Liver (tissue), 10 donors: ENCODE measurements around the gene STK33. TPM values are rescaled to one million over a fixed set of nuclear protein-coding genes. Genes with fewer than 3 reads are reported as not detected.

Experiments
- DNase-seq: peaks from one replicate; pipeline ENCODE4 v3.0.0-alpha.2; 2017; ENCODE audit warnings: low spot score
- H3K27ac ChIP-seq, 2 donors: one replicate each; pipeline ENCODE4 v1.7.0; 2013; ENCODE audit warnings: inconsistent platforms in 2 of 2, low read length in 2 of 2, control low read depth in 1 of 2, low read depth in 1 of 2, mild to moderate bottlenecking in 1 of 2
- H3K27me3 ChIP-seq, 4 donors: one replicate each; pipeline versions ENCODE4 v1.6.1 to v1.7.0; 2013; ENCODE audit warnings: low read length in 3 of 4, inconsistent platforms in 1 of 4, mild to moderate bottlenecking in 1 of 4, moderate library complexity in 1 of 4; ENCODE audit not compliant: control insufficient read depth in 4 of 4, insufficient read depth in 4 of 4
- H3K36me3 ChIP-seq, 4 donors: one replicate each; pipeline versions ENCODE4 v1.6.1 to v1.7.0; 2013; ENCODE audit warnings: low read length in 3 of 4, mild to moderate bottlenecking in 3 of 4, low read depth in 1 of 4, moderate library complexity in 1 of 4; ENCODE audit not compliant: control insufficient read depth in 4 of 4, insufficient read depth in 3 of 4
- H3K4me1 ChIP-seq, 4 donors: one replicate each; pipeline versions ENCODE4 v1.6.1 to v1.7.0; 2013; ENCODE audit warnings: low read length in 3 of 4, mild to moderate bottlenecking in 3 of 4, moderate library complexity in 1 of 4; ENCODE audit not compliant: control insufficient read depth in 4 of 4, insufficient read depth in 4 of 4
- H3K4me3 ChIP-seq, 3 donors: one replicate each; pipeline versions ENCODE4 v1.6.1 to v1.7.0; 2013; ENCODE audit warnings: low read length in 3 of 3, control low read depth in 1 of 3, low read depth in 1 of 3, mild to moderate bottlenecking in 1 of 3
- H3K9ac ChIP-seq, 2 donors: one replicate each; pipeline ENCODE4 v1.7.0; 2013; ENCODE audit warnings: low read length in 2 of 2, mild to moderate bottlenecking in 2 of 2, moderate library complexity in 2 of 2, control low read depth in 1 of 2, low read depth in 1 of 2
- H3K9me3 ChIP-seq, 4 donors: one replicate each; pipeline versions ENCODE4 v1.6.1 to v1.7.0; 2013; ENCODE audit warnings: low read length in 3 of 4; ENCODE audit not compliant: control insufficient read depth in 4 of 4
- MAX ChIP-seq: IDR thresholded peaks from 2 replicates; pipeline ENCODE4 v1.6.1; 2016; ENCODE audit warnings: antibody characterized with exemption
- WGBS: extraction: QIAGEN DNeasy Blood & Tissue Kit; methylation state at CpG from one replicate; pipeline ENCODE4 v1.1.7; 2013; 5-methylcytosine and 5-hydroxymethylcytosine counted together
- polyA plus RNA-seq, 2 donors: library from polyadenylated mRNA; stranded (reverse) in 1 of 2; unstranded in 1 of 2; fragments of 200-250 nt in 1 of 2; fragments of >200 nt in 1 of 2; fragmentation: Nextera tagmentation in 1 of 2; extraction: Ambion mirVana in 1 of 2; gene quantifications; one replicate each; pipeline versions ENCODE4 v1.2.1 to v1.2.3, GENCODE V29; 2013 to 2015
- small RNA-seq: library from RNA; depleted of rRNA; stranded (forward); fragments of <200 nt; gene quantifications from one replicate; pipeline ENCODE3, GENCODE V24; 2014
- total RNA-seq, 2 donors: library from RNA; depleted of rRNA; stranded (reverse); fragments of >200 nt; gene quantifications; one replicate each; pipeline ENCODE4 v1.2.3, GENCODE V29; 2014
- donor health status: healthy.
- donor health status: healthy.
- donor health status: healthy.
- donor health status: healthy.
- donor health status: healthy.

Gene STK33
- total and polyA plus RNA-seq, 4 donors, result 0.09 to 1.1 (median 0.52) TPM

- Histone ChIP-seq H3K27me3 (peaks cover 0 to 3% (median 1%) of the 10 kb centered on the region in 4 donors), H3K4me1 (no peaks in the 10 kb centered on the region), H3K9ac (no peak overlapping the region), H3K9me3 (no peaks in the 10 kb centered on the region), H3K36me3 (no peaks in the 10 kb centered on the region), H3K4me3 (no peak overlapping the region), H3K27ac (no peak overlapping the region)
- 87% methylated on average over 5 of the region's 5 CpGs for WGBS
- DNase-seq, result no peak
- TF ChIP-seq MAX, result no peak
These were observed 252.0 kb downstream of the STK33 start for GRCh38 chr11:8341996-8342395.

Small RNA genes lying within 50 kb of the gene (small RNA-seq; reads per million reads assigned to genes)
- gene RF00601, result not detected

Other genes starting within 250 kb of the STK33 start
- 10 to 100 TPM in 1 of 2 donors, 1 to 10 TPM in 1; 3.2 to 14.3 TPM for gene TRIM66, start 88.4 kb upstream of the STK33 start, total RNA-seq
- gene TRIM66, start 88.4 kb upstream of the STK33 start, polyA plus RNA-seq, result 1 to 10 TPM; 1.6 to 1.8 TPM
- gene RPL27A, start 88.6 kb upstream of the STK33 start, total RNA-seq, result 100 to 1,000 TPM; 178 to 693 TPM
- gene RPL27A, start 88.6 kb upstream of the STK33 start, polyA plus RNA-seq, result 100 to 1,000 TPM; 446 to 928 TPM